ENCODE data around the gene PEPD. TPM values are rescaled to one million over a fixed set of nuclear protein-coding genes. Genes with fewer than 3 reads are reported as not detected.
A peak's percentile ranks its signal among the peaks of the same experiment; 100 is the strongest.

PEPD gene
- total RNA-seq, 2 donors from 2014 or later: 18.7 to 25.7 TPM

DNA sequence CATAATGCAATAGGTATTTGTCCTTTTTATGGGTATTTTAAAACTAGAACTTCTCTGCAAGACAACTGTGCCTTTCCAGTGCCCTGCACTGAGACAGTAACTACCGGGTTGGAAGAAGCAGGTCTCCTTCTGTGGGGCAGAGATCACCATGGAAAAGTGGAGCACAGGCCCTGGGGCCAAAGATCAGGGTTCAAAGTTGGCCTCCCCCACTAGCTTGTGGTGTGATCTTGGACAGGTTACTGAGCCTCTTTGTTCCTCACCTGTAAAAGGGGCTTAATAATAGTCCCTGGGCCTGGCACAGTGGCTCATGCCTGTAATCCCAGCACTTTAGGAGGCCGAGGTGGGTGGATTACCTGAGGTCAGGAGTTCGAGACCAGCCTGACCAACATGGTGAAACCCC is 79.8 kb downstream of the PEPD start:
- Mint-ChIP-seq H3K9me3 (no peaks in the 10 kb centered on the region), H3K36me3 (no peaks in the 10 kb centered on the region), H3K27me3 (no peaks in the 10 kb centered on the region), H3K27ac (no peak overlapping the region), H3K4me3 (no peak overlapping the region), H3K4me1 (ENCODE audit: low read depth in 2 of 2) (peaks cover 15 to 20% of the 10 kb centered on the region in 2 donors)
- no peak for DNase-seq (ENCODE audit: low spot score)
- ATAC-seq: no peak

DNA sequence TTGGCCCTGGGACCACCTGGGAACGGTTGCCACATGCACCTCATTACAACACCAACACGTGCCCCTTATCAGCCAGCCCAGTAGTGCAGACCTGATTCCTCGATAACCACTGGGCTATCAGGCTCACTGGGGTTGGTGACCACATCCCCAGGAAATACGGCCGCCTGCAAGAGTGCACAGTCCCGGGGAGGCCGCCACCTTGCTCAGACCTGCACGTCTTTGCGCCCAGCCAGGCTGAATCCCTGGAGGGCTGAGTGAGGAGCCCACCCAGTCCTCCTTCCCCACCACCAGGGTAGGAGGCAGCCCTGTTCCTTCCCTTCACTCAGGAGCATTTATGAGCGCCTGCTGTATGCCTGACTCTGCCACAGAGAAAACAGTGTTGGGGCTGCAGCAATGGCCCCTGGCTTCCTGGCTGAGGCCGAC is 80.3 kb downstream of the PEPD start:
- no peak overlapping the region for H3K4me3 Mint-ChIP-seq
- no peak for DNase-seq (ENCODE audit: low spot score)
- H3K36me3 Mint-ChIP-seq: no peaks in the 10 kb centered on the region
- no peaks in the 10 kb centered on the region for H3K27me3 Mint-ChIP-seq
- peak; percentile 72 to 79 for ATAC-seq
- peaks cover 15 to 20% of the 10 kb centered on the region in 2 donors for H3K4me1 Mint-ChIP-seq (ENCODE audit: low read depth in 2 of 2)
- H3K27ac Mint-ChIP-seq: no peak overlapping the region
- no peaks in the 10 kb centered on the region for H3K9me3 Mint-ChIP-seq

DNA sequence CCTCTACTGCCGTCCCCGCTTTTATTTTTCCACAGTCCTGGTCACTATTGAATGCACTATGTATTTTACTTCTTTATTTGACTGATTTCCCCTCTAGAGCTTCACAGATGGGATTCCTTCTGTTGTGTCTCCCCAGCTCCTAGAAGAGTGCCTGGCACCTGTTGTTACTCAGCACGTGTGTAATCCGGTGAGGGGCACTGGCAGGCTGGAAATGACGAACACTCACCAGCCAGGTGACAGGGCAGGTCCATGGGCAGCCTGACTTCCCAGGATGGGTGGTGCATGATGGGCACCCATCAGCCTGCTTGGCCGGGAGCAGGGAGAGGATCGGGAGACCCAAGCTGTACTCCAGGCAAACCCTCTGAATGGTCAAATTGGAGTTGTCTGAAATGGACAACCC is 80.9 kb downstream of the PEPD start:
- no peak overlapping the region for H3K4me3 Mint-ChIP-seq
- peaks cover 15 to 20% of the 10 kb centered on the region in 2 donors for H3K4me1 Mint-ChIP-seq (ENCODE audit: low read depth in 2 of 2)
- no peak for ATAC-seq
- H3K9me3 Mint-ChIP-seq: no peaks in the 10 kb centered on the region
- no peaks in the 10 kb centered on the region for H3K27me3 Mint-ChIP-seq
- no peaks in the 10 kb centered on the region for H3K36me3 Mint-ChIP-seq
- DNase-seq (ENCODE audit: low spot score): peak; percentile 54
- peak overlapping the region in 1 of 2 donors; percentile 15 for H3K27ac Mint-ChIP-seq

DNA sequence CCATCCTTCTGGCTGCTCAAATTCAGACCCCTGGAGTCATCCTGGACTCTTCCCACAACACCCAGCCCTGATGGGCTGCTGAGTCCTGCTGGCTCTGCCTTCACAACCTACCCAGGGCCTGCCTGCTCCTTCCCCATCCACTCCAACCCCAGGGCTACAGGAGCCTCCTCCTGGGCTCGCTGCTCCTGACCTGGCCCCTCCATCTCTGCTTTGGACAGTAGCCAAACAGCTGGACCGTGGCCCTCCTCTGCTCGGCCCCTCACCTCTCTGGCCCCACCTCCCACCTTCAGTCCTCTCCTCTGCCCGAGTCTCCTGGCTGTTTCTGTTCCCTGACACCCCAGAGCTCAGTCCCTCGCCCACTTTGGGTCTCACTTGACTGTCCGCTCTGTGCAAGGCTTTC is 81.3 kb downstream of the PEPD start:
- H3K4me1 Mint-ChIP-seq (ENCODE audit: low read depth in 2 of 2): peaks cover 15 to 20% of the 10 kb centered on the region in 2 donors
- H3K27me3 Mint-ChIP-seq: no peaks in the 10 kb centered on the region
- no peaks in the 10 kb centered on the region for H3K9me3 Mint-ChIP-seq
- DNase-seq (ENCODE audit: low spot score) (no peak), ATAC-seq (no peak)
- H3K27ac Mint-ChIP-seq: peak overlapping the region in 1 of 2 donors; percentile 15
- H3K4me3 Mint-ChIP-seq: no peak overlapping the region
- H3K36me3 Mint-ChIP-seq: no peaks in the 10 kb centered on the region

DNA sequence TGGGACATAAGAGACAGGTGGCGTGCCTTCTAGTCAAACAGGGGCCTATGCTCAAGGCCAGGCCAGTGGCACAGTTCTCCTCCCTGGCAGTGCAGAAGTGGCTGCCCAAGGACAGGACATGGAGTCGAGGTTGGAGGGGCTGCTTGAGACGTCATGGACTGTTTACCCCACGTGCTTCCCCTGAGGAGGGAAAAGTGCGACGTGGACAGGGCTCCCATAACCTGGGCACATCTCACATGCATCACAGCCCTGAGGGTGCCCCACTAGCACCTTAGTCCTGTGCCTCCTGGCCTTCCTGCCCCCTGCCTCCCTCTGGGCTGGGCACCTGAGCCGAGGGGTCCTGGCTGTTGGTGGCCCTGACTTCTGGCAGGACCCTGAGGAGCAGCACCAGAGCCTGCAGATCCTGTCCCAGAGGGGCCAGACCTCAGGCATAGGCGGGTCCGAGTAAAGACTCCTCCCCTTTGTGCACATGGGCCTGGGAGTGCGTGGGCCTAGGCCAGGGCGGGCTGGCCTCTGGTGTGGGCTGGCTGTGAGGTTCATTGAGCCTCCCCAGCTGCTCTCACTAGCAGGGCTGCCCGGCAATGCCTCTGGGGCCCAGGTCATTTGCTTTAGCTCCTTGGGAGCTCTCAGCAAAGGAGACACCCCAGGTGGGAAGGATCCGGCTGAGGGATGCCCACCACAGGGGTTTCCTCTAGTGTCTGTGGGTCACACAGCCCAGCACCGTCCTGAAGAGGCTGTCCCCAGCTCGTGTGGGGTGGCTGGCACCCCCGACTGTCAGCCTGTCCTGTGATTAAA is 82.4 kb downstream of the PEPD start:
- Mint-ChIP-seq H3K36me3 (no peaks in the 10 kb centered on the region), H3K9me3 (no peaks in the 10 kb centered on the region), H3K4me3 (no peak overlapping the region), H3K27ac (no peak overlapping the region), H3K27me3 (no peaks in the 10 kb centered on the region), H3K4me1 (ENCODE audit: low read depth in 2 of 2) (peaks cover 15 to 20% of the 10 kb centered on the region in 2 donors)
- ATAC-seq: no peak
- DNase-seq (ENCODE audit: low spot score): peak; percentile 56

DNA sequence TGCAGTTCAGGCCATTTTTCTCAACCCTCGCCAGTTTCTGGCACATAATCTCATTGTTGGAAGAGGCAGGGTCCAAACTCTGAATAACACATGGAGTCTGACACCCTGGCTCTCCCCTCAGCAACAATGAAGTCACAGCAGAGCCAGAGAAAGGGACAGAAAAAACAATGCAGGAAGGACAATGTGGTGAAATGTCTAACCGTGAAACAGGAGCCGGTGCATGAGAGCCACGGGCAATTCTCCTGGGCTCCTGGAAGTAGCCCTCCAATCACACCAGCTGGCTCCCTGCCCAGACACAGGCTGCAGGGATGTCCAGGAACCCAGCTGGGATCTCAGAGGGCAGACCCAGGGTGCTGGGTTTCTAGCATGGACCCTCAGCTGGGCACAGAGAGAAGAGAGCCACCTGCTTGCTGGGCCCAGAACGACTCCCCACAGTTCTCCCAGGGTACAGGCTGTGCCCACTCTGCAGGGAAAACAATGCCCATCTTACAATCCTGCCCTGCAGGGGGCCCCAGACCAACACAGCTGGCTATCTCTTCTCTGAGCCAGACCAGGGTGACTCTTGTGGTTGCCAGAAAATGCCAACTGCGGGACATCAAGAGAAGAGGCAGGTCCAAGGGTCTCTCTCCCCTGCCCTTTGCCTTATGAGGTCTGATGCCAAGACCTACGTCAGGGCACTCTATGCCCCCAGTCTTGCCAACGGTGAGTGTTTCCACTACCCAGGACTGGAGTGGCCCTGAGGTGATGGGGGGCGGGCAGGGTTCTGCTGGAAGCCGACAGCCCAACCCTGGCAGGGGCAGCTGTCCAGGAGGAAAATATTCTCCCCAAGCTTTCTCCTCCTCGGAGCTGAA is 83.5 kb downstream of the PEPD start:
- DNase-seq (ENCODE audit: low spot score) (peak; percentile 23), ATAC-seq (no peak)
- Mint-ChIP-seq H3K4me3 (no peak overlapping the region), H3K27ac (no peak overlapping the region), H3K27me3 (no peaks in the 10 kb centered on the region), H3K4me1 (ENCODE audit: low read depth in 2 of 2) (peaks cover 15 to 18% of the 10 kb centered on the region in 2 donors), H3K36me3 (no peaks in the 10 kb centered on the region), H3K9me3 (no peaks in the 10 kb centered on the region)

DNA sequence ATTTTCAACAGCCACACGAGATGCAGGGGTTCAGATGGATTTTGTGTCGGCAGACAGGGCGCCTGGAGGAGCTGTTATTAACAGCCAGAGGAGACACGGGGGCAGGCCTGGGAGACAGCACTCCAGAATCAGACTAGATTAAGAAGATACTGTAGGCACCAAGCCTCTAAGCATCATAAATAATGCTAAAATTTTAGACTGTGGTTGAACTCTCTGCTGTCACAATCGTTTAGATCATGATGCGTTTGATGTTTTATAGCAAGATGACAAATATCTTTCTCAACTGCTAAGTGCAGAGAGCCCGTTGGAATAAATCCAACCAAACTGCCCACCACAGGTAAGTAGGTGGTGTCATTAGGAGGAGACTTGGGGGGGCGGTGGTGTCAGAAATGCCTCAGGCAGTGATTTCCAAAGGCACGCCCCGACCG is 84.2 kb downstream of the PEPD start:
- DNase-seq (ENCODE audit: low spot score): peak; percentile 32
- H3K27me3 Mint-ChIP-seq: no peaks in the 10 kb centered on the region
- H3K4me3 Mint-ChIP-seq: no peak overlapping the region
- no peak for ATAC-seq
- no peaks in the 10 kb centered on the region for H3K9me3 Mint-ChIP-seq
- no peak overlapping the region for H3K27ac Mint-ChIP-seq
- H3K4me1 Mint-ChIP-seq (ENCODE audit: low read depth in 2 of 2): peaks cover 14 to 15% of the 10 kb centered on the region in 2 donors
- H3K36me3 Mint-ChIP-seq: no peaks in the 10 kb centered on the region

DNA sequence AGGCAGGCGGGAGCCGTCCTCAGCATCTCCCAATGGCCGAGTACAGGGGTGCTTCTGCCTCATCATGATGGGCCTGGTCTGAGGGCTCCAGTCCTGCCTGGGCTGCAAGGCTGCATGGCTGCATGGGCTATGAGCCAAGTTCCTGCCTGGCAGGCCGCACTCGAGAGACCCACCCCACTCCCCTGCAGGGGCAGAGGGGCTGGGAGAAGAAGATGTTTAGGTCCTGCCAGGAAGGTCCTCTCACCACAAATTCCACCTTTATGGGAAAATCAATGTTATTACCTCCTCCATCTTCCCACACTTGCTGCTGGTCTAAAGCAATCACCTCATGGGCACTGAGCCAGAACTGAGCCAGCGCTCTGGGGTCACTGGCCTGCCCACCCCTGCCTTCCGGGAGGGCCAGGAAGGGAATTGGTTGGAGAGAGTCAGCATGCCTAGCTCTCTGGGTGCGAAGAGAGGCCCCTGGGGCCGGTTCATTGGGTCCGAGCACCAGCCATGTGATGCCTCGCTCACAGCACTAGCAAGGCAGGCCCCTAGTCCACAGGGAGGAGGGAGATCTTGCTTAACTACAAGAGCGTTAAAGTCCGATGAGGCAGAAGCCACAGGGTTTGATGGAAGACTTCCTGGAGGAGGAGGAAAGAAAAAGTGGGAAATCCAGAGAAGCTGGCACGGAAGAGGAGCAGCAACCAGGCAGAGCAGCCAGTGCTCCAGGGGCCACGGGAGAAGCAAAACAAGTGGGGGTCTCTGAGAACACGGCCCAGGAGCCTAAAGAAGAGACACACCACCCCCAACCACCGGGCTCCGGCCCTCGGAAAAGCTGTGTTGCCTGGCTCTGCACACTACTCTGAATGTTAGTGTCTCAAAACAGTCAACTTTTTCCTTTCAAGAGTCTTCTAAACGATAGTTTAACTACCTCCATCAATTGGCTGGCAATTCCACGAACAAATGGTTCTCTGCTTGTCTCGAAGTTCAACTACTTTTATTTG is 84.9 kb downstream of the PEPD start:
- ATAC-seq: no peak
- Mint-ChIP-seq H3K36me3 (no peaks in the 10 kb centered on the region), H3K4me1 (ENCODE audit: low read depth in 2 of 2) (peaks cover 12 to 13% of the 10 kb centered on the region in 2 donors), H3K27me3 (no peaks in the 10 kb centered on the region), H3K27ac (no peak overlapping the region), H3K4me3 (no peak overlapping the region), H3K9me3 (no peaks in the 10 kb centered on the region)
- peak; percentile 22 for DNase-seq (ENCODE audit: low spot score)

DNA sequence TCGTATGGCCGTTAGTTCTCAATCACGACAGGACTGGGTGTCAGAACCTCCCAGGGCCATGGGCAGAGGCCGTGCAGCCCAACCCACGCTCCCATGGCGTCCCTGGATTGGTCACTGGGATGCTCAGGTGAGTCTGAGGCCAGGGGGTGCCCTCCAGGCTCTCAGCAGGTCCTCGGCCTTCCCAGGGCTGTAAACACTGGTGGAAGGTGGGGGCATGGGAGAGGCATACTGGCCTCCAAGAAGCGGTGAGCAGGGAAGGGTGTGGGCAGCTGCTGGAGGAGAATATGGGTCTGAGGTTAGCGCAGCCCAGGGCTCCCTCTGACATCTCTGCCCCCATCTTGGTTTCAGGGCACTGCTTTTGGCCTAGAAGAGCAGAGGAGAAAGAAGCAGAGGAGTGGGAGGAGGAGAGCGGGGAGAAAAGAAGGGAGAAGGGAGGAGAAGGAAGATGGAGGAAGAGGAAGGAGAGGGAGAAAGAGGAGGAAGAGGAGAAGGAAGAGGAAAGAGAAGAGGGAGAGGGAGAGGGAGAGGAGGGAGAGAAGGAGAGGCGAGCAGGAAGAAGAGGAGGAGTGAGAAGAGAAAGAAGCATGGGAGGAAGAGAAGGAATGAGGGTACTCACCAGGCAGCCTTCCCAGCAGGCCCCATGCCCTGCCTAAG is 85.8 kb downstream of the PEPD start:
- peaks cover 0 to 1% of the 10 kb centered on the region in 2 donors for H3K27me3 Mint-ChIP-seq
- no peaks in the 10 kb centered on the region for H3K9me3 Mint-ChIP-seq
- ATAC-seq: no peak
- peaks cover 8% of the 10 kb centered on the region in 2 donors for H3K4me1 Mint-ChIP-seq (ENCODE audit: low read depth in 2 of 2)
- H3K36me3 Mint-ChIP-seq: no peaks in the 10 kb centered on the region
- no peak for DNase-seq (ENCODE audit: low spot score)
- H3K4me3 Mint-ChIP-seq: no peak overlapping the region
- no peak overlapping the region for H3K27ac Mint-ChIP-seq

DNA sequence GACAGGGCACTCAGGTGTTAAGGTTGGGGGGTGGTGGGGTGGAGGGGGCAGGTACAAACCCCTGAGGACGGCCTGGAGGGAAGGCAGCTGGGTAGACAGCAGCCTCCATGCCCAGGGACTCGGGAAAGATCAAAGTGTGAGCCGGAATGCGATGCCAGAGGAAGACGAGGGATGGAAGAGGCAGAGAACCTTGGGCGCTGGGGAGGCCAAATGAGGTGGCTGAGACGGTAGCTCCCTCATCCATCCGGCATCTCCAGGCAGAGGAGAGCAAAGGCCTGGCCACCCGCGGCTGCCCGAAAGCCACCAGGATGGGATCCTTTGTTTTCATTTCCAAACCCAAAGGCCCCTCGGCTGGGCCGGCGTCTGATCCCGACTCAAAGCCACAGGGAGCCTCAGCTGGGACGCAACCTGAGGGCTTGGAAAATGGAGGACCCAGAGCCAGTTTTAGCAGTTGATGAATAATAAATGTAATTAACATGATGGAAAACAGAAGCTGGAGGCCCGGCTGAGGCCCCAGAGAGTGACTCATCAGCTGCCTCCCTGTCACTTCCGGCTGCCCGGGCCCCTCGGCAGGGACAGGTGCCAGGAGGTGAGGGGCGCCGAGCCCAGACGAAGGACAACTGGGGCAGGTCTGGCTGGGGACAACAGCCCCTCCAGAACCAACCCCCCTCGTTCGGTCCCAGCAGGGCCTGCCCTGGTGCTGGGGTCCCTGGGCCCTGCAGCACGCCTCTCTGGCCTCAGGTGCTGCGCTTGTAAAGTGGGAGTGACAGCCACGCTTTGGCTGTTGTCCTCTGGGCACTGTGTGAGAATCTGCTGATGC is 86.5 kb downstream of the PEPD start:
- H3K27ac Mint-ChIP-seq: no peak overlapping the region
- peaks cover 6 to 7% of the 10 kb centered on the region in 2 donors for H3K4me1 Mint-ChIP-seq (ENCODE audit: low read depth in 2 of 2)
- ATAC-seq: no peak

DNA sequence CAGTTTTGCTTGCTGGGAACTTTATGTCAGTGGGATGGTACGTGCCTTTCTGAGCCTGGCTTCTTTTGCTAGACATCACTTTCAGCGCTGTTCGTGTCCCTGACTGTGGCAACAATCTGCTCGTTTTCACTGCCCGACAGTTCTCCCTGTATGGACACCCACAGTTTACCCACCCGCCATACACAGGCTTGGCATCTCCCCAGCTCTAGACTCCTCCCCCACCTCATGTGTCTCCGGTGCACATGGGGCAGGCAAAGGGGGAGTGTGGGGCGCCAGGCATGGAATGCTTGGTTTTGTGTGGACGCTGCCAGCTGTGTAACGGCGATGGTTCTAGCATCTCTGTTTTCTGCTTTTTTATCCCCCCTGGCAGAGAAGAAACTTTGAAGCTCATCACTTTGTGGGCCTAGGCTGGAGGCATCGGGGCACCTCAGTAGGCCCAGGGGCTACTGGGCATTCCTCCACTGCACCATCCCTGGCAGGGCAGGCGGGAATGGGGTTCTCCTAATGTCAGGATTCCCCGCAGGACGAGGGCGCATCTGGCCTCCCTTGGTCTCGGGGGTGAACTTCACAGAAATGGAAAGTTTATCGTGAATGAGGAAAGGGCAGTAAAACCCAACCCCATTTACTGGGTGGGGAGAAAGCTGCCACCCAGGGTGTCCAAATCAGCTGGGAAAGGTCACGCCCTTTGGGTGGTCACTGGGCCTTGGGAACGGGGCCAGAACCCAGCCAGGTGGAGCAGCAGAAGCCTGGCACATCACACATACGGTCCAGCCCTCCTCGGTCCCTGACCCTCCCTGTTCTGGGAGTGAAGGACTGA is 87.3 kb downstream of the PEPD start:
- no peak overlapping the region for H3K27ac Mint-ChIP-seq
- peaks cover 0 to 5% of the 10 kb centered on the region in 2 donors for H3K27me3 Mint-ChIP-seq
- H3K36me3 Mint-ChIP-seq: no peaks in the 10 kb centered on the region
- peaks cover 6 to 7% of the 10 kb centered on the region in 2 donors for H3K4me1 Mint-ChIP-seq (ENCODE audit: low read depth in 2 of 2)
- no peaks in the 10 kb centered on the region for H3K9me3 Mint-ChIP-seq
- no peak for DNase-seq (ENCODE audit: low spot score)
- ATAC-seq: no peak
- H3K4me3 Mint-ChIP-seq: no peak overlapping the region

More for the DNA sequence above, 86.5 kb downstream of the PEPD start:
- no peak overlapping the region for H3K4me3 Mint-ChIP-seq
- peaks cover 0 to 5% of the 10 kb centered on the region in 2 donors for H3K27me3 Mint-ChIP-seq
- no peaks in the 10 kb centered on the region for H3K36me3 Mint-ChIP-seq
- H3K9me3 Mint-ChIP-seq: no peaks in the 10 kb centered on the region
- no peak for DNase-seq (ENCODE audit: low spot score)
